HG03025 (cell line): ENCODE results near the gene TMEM181.

ENCODE experiments used
- ATAC-seq: cut with Tn5 transposase; IDR thresholded peaks from one replicate; pipeline ENCODE4 v1.9.1; 2021; ENCODE audit warnings: mild to moderate bottlenecking, moderate library complexity; ENCODE audit not compliant: unreplicated experiment, low FRiP score

The TMEM181 gene

GRCh38 chr6:158561321-158561884, 1.5 kb downstream of the TMEM181 start:
- ATAC-seq: no peak

GRCh38 chr6:158561938-158562337, 2.0 kb downstream of the TMEM181 start:
- ATAC-seq: no peak

- ATAC-seq: no peak
These were observed 4.6 kb downstream of the TMEM181 start for GRCh38 chr6:158564243-158565121.

GRCh38 chr6:158565122-158565429, 5.2 kb downstream of the TMEM181 start:
- ATAC-seq: no peak

GRCh38 chr6:158565482-158566040, 5.7 kb downstream of the TMEM181 start:
- ATAC-seq: no peak

GRCh38 chr6:158566207-158566818, 6.4 kb downstream of the TMEM181 start:
- no peak for ATAC-seq

- no peak for ATAC-seq
These were observed 7.3 kb downstream of the TMEM181 start for GRCh38 chr6:158567152-158567551.

GRCh38 chr6:158567871-158568401, 8.0 kb downstream of the TMEM181 start:
- no peak for ATAC-seq

- no peak for ATAC-seq
These were observed 8.7 kb downstream of the TMEM181 start for GRCh38 chr6:158568549-158568948.

GRCh38 chr6:158569036-158569435, 9.1 kb downstream of the TMEM181 start:
- ATAC-seq: no peak

- ATAC-seq: no peak
These were observed 10.7 kb downstream of the TMEM181 start for GRCh38 chr6:158570681-158570962.

- ATAC-seq: no peak
These were observed 12.1 kb downstream of the TMEM181 start for GRCh38 chr6:158571826-158572652.

- no peak for ATAC-seq
These were observed 13.0 kb downstream of the TMEM181 start for GRCh38 chr6:158572653-158573541.

- no peak for ATAC-seq
These were observed 13.6 kb downstream of the TMEM181 start for GRCh38 chr6:158573542-158573931.

GRCh38 chr6:158574800-158575199, 14.9 kb downstream of the TMEM181 start:
- ATAC-seq: no peak

- ATAC-seq: no peak
These were observed 15.7 kb downstream of the TMEM181 start for GRCh38 chr6:158575550-158575949.

- ATAC-seq: no peak
These were observed 24.4 kb downstream of the TMEM181 start for GRCh38 chr6:158584236-158584651.

- no peak for ATAC-seq
These were observed 26.8 kb downstream of the TMEM181 start for GRCh38 chr6:158586652-158587051.

GRCh38 chr6:158589366-158589765, 29.5 kb downstream of the TMEM181 start:
- no peak for ATAC-seq
